ENCODE results near the gene LDHAL6A.

DNA sequence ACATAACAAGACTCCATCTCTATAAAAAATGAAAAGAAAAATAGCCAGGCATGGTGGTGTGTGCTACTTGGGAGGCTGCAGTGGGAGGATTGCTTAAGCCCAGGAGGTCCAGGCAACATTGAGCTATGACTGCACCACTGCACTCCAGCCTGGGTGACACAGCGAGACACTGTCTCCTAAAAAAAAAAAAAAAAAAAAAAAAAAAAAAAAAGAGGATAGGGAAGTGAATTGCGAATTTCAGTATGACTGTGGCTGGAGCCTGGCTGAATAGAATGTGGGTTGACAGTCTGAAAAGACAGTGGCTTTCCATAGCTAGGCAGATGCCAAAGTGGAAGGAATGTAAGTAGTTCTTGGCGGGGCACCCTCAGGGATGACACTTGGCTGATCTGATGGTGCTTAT, 6.4 kb upstream of the LDHAL6A start:
- no peak for TF ChIP-seq EZH2 (IDR thresholded peaks at IDR 0.05; ENCODE audit: borderline replicate concordance, low read depth, low read length, severe bottlenecking)
- TF ChIP-seq, protein P1, sequence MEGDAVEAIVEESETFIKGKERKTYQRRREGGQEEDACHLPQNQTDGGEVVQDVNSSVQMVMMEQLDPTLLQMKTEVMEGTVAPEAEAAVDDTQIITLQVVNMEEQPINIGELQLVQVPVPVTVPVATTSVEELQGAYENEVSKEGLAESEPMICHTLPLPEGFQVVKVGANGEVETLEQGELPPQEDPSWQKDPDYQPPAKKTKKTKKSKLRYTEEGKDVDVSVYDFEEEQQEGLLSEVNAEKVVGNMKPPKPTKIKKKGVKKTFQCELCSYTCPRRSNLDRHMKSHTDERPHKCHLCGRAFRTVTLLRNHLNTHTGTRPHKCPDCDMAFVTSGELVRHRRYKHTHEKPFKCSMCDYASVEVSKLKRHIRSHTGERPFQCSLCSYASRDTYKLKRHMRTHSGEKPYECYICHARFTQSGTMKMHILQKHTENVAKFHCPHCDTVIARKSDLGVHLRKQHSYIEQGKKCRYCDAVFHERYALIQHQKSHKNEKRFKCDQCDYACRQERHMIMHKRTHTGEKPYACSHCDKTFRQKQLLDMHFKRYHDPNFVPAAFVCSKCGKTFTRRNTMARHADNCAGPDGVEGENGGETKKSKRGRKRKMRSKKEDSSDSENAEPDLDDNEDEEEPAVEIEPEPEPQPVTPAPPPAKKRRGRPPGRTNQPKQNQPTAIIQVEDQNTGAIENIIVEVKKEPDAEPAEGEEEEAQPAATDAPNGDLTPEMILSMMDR (IDR thresholded peaks at IDR 0.05; ENCODE audit: extremely low read depth in 1 of 2, insufficient read depth in 1 of 2, low read depth in 1 of 2, low read length in 2 of 2): no peak
- no peak for TF ChIP-seq POLR2A (IDR thresholded peaks at IDR 0.05; ENCODE audit: low read depth, low read length)
- no peak for TF ChIP-seq MYC (IDR thresholded peaks at IDR 0.05; ENCODE audit: low read depth, low read length)
- no peak for TF ChIP-seq FOS (IDR thresholded peaks at IDR 0.05; ENCODE audit: borderline replicate concordance, insufficient read depth, low read length)
- TF ChIP-seq, protein P2, sequence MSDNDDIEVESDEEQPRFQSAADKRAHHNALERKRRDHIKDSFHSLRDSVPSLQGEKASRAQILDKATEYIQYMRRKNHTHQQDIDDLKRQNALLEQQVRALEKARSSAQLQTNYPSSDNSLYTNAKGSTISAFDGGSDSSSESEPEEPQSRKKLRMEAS (IDR thresholded peaks at IDR 0.05; ENCODE audit: insufficient read depth, insufficient read length): no peak
- no peak for TF ChIP-seq JUN (IDR thresholded peaks at IDR 0.05; ENCODE audit: borderline replicate concordance, insufficient read depth, insufficient read length, low read depth)
- TF ChIP-seq POLR2AphosphoS5 (IDR thresholded peaks at IDR 0.05; ENCODE audit: insufficient read depth, low read depth, low read length): no peak
- no peak for TF ChIP-seq GATA2 (IDR thresholded peaks at IDR 0.05; ENCODE audit: insufficient read depth, insufficient read length, low read depth, low read length)
